Measurements from ENCODE around the gene RBSN. TPM values are rescaled to one million over a fixed set of nuclear protein-coding genes. Genes with fewer than 3 reads are reported as not detected.
"Not testable (repeated sequence)": the region's sequence is repeated elsewhere in the genome, so short reads cannot be mapped to it uniquely, and the experiment has no call there.

The RBSN gene
- total RNA-seq (10 to 100 TPM; 24.5 to 24.9 TPM), polyA plus RNA-seq (ENCODE audit: insufficient read length in 6 of 6) (10 to 100 TPM; 32.2 to 37.0 (median 33.0) TPM)
- long read RNA-seq, donor 1, partial matches to known transcripts: 0 of 4 reads
- long read RNA-seq, donor 1, other reads (novel, unspliced or antisense): 0 of 4 reads
- long read RNA-seq, donor 2, full-length matches to known transcripts: 2 of 2 reads
- long read RNA-seq, donor 2, partial matches to known transcripts: 0 of 2 reads
- long read RNA-seq, donor 2, other reads (novel, unspliced or antisense): 0 of 2 reads
- long read RNA-seq, donor 3, full-length matches to known transcripts: 2 of 2 reads
- long read RNA-seq, donor 3, partial matches to known transcripts: 0 of 2 reads
- long read RNA-seq, donor 3, other reads (novel, unspliced or antisense): 0 of 2 reads
- long read RNA-seq, donor 4, partial matches to known transcripts: 7 of 14 reads
- long read RNA-seq, donor 4, other reads (novel, unspliced or antisense): 5 of 14 reads
- long read RNA-seq, donor 5, partial matches to known transcripts: 0 of 1 reads
- long read RNA-seq, donor 5, other reads (novel, unspliced or antisense): 0 of 1 reads
- long read RNA-seq, donor 6, partial matches to known transcripts: 0 of 1 reads
- long read RNA-seq, donor 6, other reads (novel, unspliced or antisense): 0 of 1 reads
- long read RNA-seq, donor 7, full-length matches to known transcripts: 3 of 3 reads
- long read RNA-seq, donor 7, partial matches to known transcripts: 0 of 3 reads
- long read RNA-seq, donor 7, other reads (novel, unspliced or antisense): 0 of 3 reads
- long read RNA-seq, donor 8, partial matches to known transcripts: 0 of 2 reads
- long read RNA-seq, donor 8, other reads (novel, unspliced or antisense): 0 of 2 reads
- long read RNA-seq, donor 9: 0 reads
- long read RNA-seq, donor 10, partial matches to known transcripts: 5 of 6 reads
- long read RNA-seq, donor 10, other reads (novel, unspliced or antisense): 0 of 6 reads
- long read RNA-seq, donor 11, full-length matches to known transcripts: 2 of 10 reads
- long read RNA-seq, donor 11, partial matches to known transcripts: 8 of 10 reads
- long read RNA-seq, donor 11, other reads (novel, unspliced or antisense): 0 of 10 reads
- long read RNA-seq, donor 12, partial matches to known transcripts: 0 of 2 reads
- long read RNA-seq, donor 12, other reads (novel, unspliced or antisense): 0 of 2 reads

DNA sequence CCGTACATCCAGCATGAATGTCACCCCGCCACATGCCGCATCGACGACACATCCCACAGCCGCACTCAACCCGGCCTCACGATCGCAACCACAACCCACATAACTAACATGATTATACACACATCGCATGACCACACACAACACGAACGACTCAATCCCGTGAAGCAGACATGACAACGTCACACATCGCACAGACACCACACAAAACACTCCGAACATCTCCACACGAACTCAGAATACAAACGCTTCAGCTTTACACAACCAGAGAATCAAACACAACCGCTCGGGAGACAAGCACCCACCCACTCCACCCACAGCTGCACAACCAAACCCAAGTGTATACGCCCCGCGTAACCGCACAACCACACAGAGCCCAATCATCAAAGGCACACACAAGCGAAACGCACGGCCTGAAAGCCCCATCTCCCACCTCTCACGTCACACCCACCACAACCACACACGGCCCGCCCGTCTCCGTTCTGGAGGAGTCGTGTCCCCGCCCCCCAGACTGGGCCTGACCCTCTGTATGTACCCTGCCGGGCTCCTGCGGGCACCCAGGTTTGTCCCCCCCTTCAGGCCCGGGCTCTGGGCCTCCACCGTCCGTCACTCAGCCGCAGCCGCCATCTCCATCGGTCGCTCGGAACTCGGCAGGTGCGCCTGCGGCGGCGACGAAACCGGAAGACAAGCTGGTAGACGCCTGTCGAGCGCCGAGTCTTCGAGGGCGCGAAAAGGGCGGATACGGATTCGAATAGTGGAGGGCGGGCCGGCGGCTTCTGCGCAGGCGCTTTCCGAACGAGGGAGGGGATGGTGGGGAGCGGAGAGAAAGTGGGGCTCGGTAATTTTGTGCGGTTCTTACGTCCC, at the start of gene RBSN:
Gene RBSN (minus strand): TSS at position 646 of the 861 bp plus-strand sequence. CDS start 3,028 bp downstream, outside the sequence.
- Histone ChIP-seq H3K9me3 (no peaks in the 10 kb centered on the region), H3K4me1 (peaks cover 7 to 43% of the 10 kb centered on the region in 2 donors), H3K36me3 (peaks cover 0 to 27% of the 10 kb centered on the region in 2 donors), H3K27me3 (no peaks in the 10 kb centered on the region), H3K4me3 (peak within 1 kb of the TSS; percentile 61 to 81), H3K27ac (peak within 1 kb of the TSS; percentile 84)
- DNase-seq (peak; percentile 92 to 100 (median 96)), ATAC-seq (peak; percentile 93)
- TF ChIP-seq, protein P1, sequence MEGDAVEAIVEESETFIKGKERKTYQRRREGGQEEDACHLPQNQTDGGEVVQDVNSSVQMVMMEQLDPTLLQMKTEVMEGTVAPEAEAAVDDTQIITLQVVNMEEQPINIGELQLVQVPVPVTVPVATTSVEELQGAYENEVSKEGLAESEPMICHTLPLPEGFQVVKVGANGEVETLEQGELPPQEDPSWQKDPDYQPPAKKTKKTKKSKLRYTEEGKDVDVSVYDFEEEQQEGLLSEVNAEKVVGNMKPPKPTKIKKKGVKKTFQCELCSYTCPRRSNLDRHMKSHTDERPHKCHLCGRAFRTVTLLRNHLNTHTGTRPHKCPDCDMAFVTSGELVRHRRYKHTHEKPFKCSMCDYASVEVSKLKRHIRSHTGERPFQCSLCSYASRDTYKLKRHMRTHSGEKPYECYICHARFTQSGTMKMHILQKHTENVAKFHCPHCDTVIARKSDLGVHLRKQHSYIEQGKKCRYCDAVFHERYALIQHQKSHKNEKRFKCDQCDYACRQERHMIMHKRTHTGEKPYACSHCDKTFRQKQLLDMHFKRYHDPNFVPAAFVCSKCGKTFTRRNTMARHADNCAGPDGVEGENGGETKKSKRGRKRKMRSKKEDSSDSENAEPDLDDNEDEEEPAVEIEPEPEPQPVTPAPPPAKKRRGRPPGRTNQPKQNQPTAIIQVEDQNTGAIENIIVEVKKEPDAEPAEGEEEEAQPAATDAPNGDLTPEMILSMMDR (IDR thresholded peaks at IDR 0.05): no peak
- intact Hi-C loops (cut with DNase I): no loop called here

DNA sequence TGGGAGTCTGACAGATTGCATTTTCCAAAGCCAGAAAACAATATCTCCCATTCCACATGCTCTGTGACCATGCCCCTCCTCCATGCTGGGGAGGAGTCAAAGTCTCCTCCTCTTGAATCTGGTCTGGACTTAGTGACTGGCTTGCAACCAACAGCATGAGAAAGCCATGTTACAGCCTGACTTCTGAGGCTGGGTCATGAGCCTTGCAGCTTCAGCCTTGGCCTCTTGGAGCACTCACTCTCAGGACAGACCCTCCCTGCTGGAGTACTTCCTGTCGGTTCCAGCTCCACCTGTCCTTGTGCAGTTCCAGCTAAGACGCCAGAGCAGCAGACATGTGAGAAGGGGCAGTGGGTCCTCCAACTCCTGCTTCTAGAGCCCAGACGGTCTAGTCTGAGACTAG, 49.7 kb upstream of the RBSN start:
- H3K4me3 ChIP-seq: no peak overlapping the region
- no peaks in the 10 kb centered on the region for H3K4me1 ChIP-seq
- ATAC-seq: peak; percentile 71
- H3K36me3 ChIP-seq: no peaks in the 10 kb centered on the region
- DNase-seq: peak in 1 of 4 donors; percentile 33
- no peak overlapping the region for H3K27ac ChIP-seq
- no peaks in the 10 kb centered on the region for H3K9me3 ChIP-seq
- peaks cover 0 to 2% of the 10 kb centered on the region in 2 donors for H3K27me3 ChIP-seq
- TF ChIP-seq, protein P1 (IDR thresholded peaks at IDR 0.05): no peak
- intact Hi-C loops (cut with DNase I): no loop called here

DNA sequence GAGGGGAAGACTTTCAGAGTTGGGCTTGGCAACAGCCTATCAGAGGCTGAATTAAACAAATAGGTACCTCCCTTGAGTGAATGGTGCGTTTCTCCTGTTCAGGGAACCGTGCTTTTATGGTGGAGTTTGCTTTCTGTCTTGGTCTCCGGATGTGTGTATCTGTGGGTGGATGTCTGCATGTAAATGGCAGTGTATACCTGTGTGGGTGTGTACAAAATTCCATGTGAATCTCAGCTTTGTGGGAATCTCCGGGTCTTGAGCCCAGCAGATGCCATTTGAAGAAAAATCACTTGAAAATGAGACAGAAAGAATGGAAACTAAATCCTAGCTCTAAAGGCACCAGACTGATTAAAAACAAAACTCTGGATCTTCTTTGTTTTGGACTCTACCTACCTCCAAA, 37.9 kb upstream of the RBSN start:
- DNase-seq; H3K4me1 ChIP-seq; intact Hi-C loops (cut with DNase I); H3K27ac ChIP-seq; H3K4me3 ChIP-seq; H3K9me3 ChIP-seq; H3K36me3 ChIP-seq; ATAC-seq; H3K27me3 ChIP-seq: not testable (repeated sequence)

DNA sequence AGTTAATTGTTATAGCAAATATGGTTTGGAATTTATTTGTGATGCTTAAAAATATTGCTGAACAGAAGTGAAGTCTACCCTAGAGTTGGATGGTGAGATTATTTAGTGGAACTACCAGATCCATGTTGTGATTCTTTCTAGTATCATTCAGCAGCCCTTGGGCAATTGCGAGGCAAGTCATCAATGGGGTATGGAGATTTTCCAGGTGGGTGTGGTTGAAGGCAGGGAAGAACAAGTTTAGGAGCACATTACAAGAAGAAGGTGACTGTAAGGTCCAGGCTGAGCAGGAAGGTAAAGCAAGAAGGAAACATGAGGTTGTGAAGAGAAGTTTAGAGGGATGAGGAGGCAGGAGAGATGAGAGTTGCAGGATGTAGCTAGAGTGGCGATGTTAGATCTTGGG, 36.0 kb upstream of the RBSN start:
- ATAC-seq; H3K4me3 ChIP-seq; H3K27ac ChIP-seq; H3K4me1 ChIP-seq; H3K27me3 ChIP-seq; H3K36me3 ChIP-seq; intact Hi-C loops (cut with DNase I); H3K9me3 ChIP-seq; DNase-seq: not testable (repeated sequence)

DNA sequence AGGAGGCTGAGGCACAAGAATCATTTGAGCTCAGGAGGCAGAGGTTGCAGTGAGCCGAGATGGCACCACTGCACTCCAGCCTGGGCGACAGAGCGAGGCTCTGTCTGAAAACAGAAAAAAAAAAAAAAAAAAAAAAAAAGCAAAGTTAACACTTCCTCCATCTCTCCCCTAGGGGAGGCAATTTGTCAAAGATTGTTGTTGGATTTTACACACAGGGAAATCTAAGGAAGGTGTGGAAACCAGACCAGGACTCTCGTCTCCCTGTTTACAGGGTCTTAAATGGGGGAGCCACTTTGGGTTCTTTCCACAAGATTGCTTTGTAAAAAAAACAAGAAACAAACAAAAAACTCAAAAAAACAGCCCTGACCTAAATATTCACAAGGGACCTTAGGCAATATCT, 29.5 kb upstream of the RBSN start:
- H3K4me1 ChIP-seq; H3K36me3 ChIP-seq; H3K27me3 ChIP-seq; DNase-seq; H3K9me3 ChIP-seq; H3K4me3 ChIP-seq; intact Hi-C loops (cut with DNase I); ATAC-seq; H3K27ac ChIP-seq: not testable (repeated sequence)

DNA sequence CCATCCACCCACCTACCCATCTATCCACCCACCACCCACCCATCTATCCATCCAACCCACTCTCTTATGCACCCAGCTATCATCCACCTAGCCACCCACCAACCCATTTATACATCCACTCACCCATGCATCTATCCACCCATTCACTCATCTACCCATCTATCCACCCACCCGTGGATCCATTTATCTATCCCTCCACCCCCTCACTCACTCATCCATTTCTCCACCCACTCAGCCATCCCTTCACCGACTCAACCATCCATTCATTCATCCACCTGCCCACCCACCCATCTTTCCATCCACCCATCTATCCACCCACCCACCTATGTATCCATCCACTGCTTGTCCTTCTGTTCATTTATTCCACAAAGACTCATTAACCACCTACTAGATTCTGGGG, 28.0 kb upstream of the RBSN start:
- H3K27me3 ChIP-seq; H3K27ac ChIP-seq; ATAC-seq; intact Hi-C loops (cut with DNase I); H3K9me3 ChIP-seq; H3K4me3 ChIP-seq; H3K4me1 ChIP-seq; H3K36me3 ChIP-seq; DNase-seq: not testable (repeated sequence)
